Measurements from ENCODE around the gene TMEM187. TPM values are rescaled to one million over a fixed set of nuclear protein-coding genes. Genes with fewer than 3 reads are reported as not detected.

The TMEM187 gene
- total RNA-seq, 2 experiments from 2014 or later = 1.4 to 4.5 TPM

GRCh38 chrX:153968754-153969124 is 3.8 kb upstream of the TMEM187 start:
- DNase-seq (ENCODE audit: low spot score) = peak; percentile 82
- no TSS peak for BruUV-seq (replicated peaks)
- Histone ChIP-seq H3K79me2 (ENCODE audit: insufficient read depth, low read depth, low read length) (peaks cover 76% of the 10 kb centered on the region), H3K4me3 (ENCODE audit: low read depth, low read length, poor library complexity, severe bottlenecking) (peak overlapping the region; percentile 78), H2AFZ (ENCODE audit: low read length) (no peak overlapping the region), H3K9me3 (ENCODE audit: low read length) (no peaks in the 10 kb centered on the region), H3K36me3 (ENCODE audit: insufficient read depth, low read length) (peaks cover 61% of the 10 kb centered on the region), H3K9me2 (ENCODE audit: insufficient read depth, low read length) (no peaks in the 10 kb centered on the region), H3K27ac (ENCODE audit: low read depth, low read length, poor library complexity, severe bottlenecking) (peak overlapping the region; percentile 89), H4K20me1 (ENCODE audit: insufficient read depth, low read length) (peaks cover 14% of the 10 kb centered on the region; the same call in 1 of the 2 replicates), H3K4me1 (ENCODE audit: insufficient read depth, low read length, poor library complexity, severe bottlenecking) (peaks cover 37% of the 10 kb centered on the region), H3K4me2 (ENCODE audit: low read length) (peak overlapping the region; percentile 100)
- intact Hi-C loops (cut with micrococcal nuclease; ENCODE audit: unreplicated experiment) = loop anchor here (5.0 kb wide), 1 partner anchor 176 kb away; the partner anchor contains the start of genes IDH3G and SSR4
- POLR2A ChIA-PET = interaction anchor here (0.7 to 5.4 kb wide), 6 partner anchors 9 to 250 kb away, joined by 3 to 33 read pairs (median 3); partner anchors contain the start of gene ARHGAP4
- CTCF ChIA-PET (ENCODE audit: unreplicated experiment) = interaction anchor here (1.1 to 1.4 kb wide), 2 partner anchors 22 to 42 kb away, joined by 3 read pairs; no protein-coding TSS in a partner anchor
- no peak for TF ChIP-seq EZH2phosphoT487 (IDR thresholded peaks at IDR 0.05; ENCODE audit: borderline replicate concordance, low read depth, low read length)
- TF ChIP-seq, protein P1, sequence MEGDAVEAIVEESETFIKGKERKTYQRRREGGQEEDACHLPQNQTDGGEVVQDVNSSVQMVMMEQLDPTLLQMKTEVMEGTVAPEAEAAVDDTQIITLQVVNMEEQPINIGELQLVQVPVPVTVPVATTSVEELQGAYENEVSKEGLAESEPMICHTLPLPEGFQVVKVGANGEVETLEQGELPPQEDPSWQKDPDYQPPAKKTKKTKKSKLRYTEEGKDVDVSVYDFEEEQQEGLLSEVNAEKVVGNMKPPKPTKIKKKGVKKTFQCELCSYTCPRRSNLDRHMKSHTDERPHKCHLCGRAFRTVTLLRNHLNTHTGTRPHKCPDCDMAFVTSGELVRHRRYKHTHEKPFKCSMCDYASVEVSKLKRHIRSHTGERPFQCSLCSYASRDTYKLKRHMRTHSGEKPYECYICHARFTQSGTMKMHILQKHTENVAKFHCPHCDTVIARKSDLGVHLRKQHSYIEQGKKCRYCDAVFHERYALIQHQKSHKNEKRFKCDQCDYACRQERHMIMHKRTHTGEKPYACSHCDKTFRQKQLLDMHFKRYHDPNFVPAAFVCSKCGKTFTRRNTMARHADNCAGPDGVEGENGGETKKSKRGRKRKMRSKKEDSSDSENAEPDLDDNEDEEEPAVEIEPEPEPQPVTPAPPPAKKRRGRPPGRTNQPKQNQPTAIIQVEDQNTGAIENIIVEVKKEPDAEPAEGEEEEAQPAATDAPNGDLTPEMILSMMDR (conservative IDR thresholded peaks at IDR 0.05; ENCODE audit: low read length) = peak; percentile 59; the same call in 1 of the 2 replicates

DNA sequence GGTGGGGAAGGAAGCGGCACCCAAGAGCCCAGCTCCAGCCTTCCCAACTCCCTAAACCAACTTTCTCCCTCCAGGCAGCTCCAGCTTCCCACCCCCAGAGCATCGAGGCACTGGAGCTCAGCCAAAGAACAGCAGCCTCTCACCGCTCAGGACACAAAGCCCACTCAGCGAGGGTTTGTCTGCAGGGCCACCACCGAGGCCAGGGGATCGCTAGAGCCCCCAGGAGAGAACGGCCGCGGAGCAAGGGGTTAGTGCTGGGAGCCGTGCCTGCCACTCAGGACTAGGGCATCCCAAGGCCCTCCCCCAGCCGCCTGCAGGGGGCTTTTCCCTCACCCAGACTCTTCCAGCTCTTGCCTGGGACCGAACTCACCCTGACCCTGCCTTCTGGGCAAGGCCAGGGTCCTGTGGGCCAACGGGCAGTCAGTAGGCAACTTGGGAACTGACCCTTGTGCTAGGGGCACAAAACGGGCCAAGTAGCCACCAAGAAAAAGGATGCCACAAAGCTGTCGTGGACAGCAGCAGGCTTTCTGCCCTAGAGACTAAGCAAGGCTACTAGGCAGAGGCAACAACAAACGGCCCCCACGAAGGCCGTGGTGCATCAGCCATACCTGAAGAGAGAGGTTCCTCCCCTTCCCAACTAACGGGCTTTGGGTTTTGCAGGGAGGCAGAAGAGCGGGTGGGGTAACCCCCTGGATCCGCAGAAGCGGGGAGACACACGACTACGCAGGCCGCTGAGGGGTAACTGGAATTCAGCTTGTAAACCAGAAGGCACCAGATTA is 3.2 kb upstream of the TMEM187 start:
- peaks cover 14% of the 10 kb centered on the region; the same call in 1 of the 2 replicates for H4K20me1 ChIP-seq (ENCODE audit: insufficient read depth, low read length)
- peaks cover 55% of the 10 kb centered on the region for H3K36me3 ChIP-seq (ENCODE audit: insufficient read depth, low read length)
- H3K9me2 ChIP-seq (ENCODE audit: insufficient read depth, low read length) = no peaks in the 10 kb centered on the region
- H3K27ac ChIP-seq (ENCODE audit: low read depth, low read length, poor library complexity, severe bottlenecking) = peak overlapping the region; percentile 89
- TF ChIP-seq EZH2phosphoT487 (IDR thresholded peaks at IDR 0.05; ENCODE audit: borderline replicate concordance, low read depth, low read length) = no peak
- TF ChIP-seq, protein P1 (conservative IDR thresholded peaks at IDR 0.05; ENCODE audit: low read length) = peak; percentile 9; the same call in 1 of the 2 replicates
- H3K4me1 ChIP-seq (ENCODE audit: insufficient read depth, low read length, poor library complexity, severe bottlenecking) = peaks cover 43% of the 10 kb centered on the region
- ChIA-PET CTCF (ENCODE audit: unreplicated experiment) (interaction anchor here (0.9 to 1.4 kb wide), 2 partner anchors 42 to 44 kb away, joined by 3 read pairs; no protein-coding TSS in a partner anchor), POLR2A (interaction anchor here (0.6 to 5.4 kb wide), 6 partner anchors 9 to 175 kb away, joined by 3 to 33 read pairs (median 3); partner anchors contain the start of genes ARHGAP4, IDH3G and SSR4)
- intact Hi-C loops (cut with micrococcal nuclease; ENCODE audit: unreplicated experiment) = loop anchor here (5.0 kb wide), 1 partner anchor 177 kb away; the partner anchor contains the start of genes IDH3G and SSR4
- peak; percentile 21 for DNase-seq (ENCODE audit: low spot score)
- peak overlapping the region; percentile 100 for H3K4me2 ChIP-seq (ENCODE audit: low read length)
- H3K4me3 ChIP-seq (ENCODE audit: low read depth, low read length, poor library complexity, severe bottlenecking) = peak overlapping the region; percentile 78
- H3K79me2 ChIP-seq (ENCODE audit: insufficient read depth, low read depth, low read length) = peaks cover 71% of the 10 kb centered on the region
- no peak overlapping the region for H2AFZ ChIP-seq (ENCODE audit: low read length)
- H3K9me3 ChIP-seq (ENCODE audit: low read length) = no peaks in the 10 kb centered on the region
- BruUV-seq (replicated peaks) = no TSS peak
